GM23248 (cell line): Measurements from ENCODE around the gene SHISA5. TPM values are rescaled to one million over a fixed set of nuclear protein-coding genes. Genes with fewer than 3 reads are reported as not detected.
"Not testable (repeated sequence)": the region's sequence is repeated elsewhere in the genome, so short reads cannot be mapped to it uniquely, and the experiment has no call there.

ENCODE experiments used
- DNase-seq: peaks from one replicate; pipeline ENCODE4 v3.0.0-alpha.2; 2015
- H2AFZ ChIP-seq: fragments of 200-600 bp; sonication (generic); 2 replicates; pipeline ENCODE4 v1.6.1; 2016; ENCODE audit warnings: antibody characterized with exemption
- H3F3A ChIP-seq: fragments of 200-600 bp; sonication (generic); 2 replicates; pipeline ENCODE4 v1.6.1; 2016; ENCODE audit warnings: mild to moderate bottlenecking, antibody characterized with exemption, mixed run types; ENCODE audit not compliant: insufficient read depth
- H3K27ac ChIP-seq: fragments of 200-600 bp; sonication (generic); 2 replicates; pipeline ENCODE4 v1.5.1; 2016; ENCODE audit warnings: mild to moderate bottlenecking
- H3K27me3 ChIP-seq: fragments of 200-600 bp; sonication (generic); replicated peaks from 2 replicates; pipeline ENCODE4 v1.6.1; 2016; ENCODE audit warnings: mild to moderate bottlenecking; ENCODE audit not compliant: insufficient read depth
- H3K36me3 ChIP-seq: fragments of 200-600 bp; sonication (generic); 2 replicates; pipeline ENCODE4 v1.6.1; 2016; ENCODE audit warnings: low read depth, mild to moderate bottlenecking
- H3K4me1 ChIP-seq: fragments of 200-600 bp; sonication (generic); 2 replicates; pipeline ENCODE4 v1.6.1; 2016; ENCODE audit warnings: mild to moderate bottlenecking; ENCODE audit not compliant: insufficient read depth
- H3K4me2 ChIP-seq: fragments of 200-600 bp; sonication (generic); one replicate; pipeline ENCODE4 v1.6.1; 2016; ENCODE audit warnings: mild to moderate bottlenecking; ENCODE audit not compliant: unreplicated experiment
- H3K4me3 ChIP-seq: fragments of 200-600 bp; sonication (generic); 2 replicates; pipeline ENCODE4 v1.5.1; 2016; ENCODE audit warnings: mild to moderate bottlenecking
- H3K79me2 ChIP-seq: fragments of 200-600 bp; sonication (generic); 2 replicates; pipeline ENCODE4 v1.6.1; 2016; ENCODE audit warnings: mild to moderate bottlenecking; ENCODE audit not compliant: insufficient read depth
- H3K9ac ChIP-seq: fragments of 200-600 bp; sonication (generic); 2 replicates; pipeline ENCODE4 v1.6.1; 2016; ENCODE audit warnings: mild to moderate bottlenecking
- H3K9me2 ChIP-seq: fragments of 200-600 bp; sonication (generic); 2 replicates; pipeline ENCODE4 v1.6.1; 2016; ENCODE audit warnings: mixed run types, mild to moderate bottlenecking, moderate library complexity; ENCODE audit not compliant: insufficient read depth
- H3K9me3 ChIP-seq: fragments of 200-600 bp; sonication (generic); one replicate; pipeline ENCODE4 v1.6.1; 2017; ENCODE audit warnings: low read depth
- H4K20me1 ChIP-seq: fragments of 200-600 bp; sonication (generic); 2 replicates; pipeline ENCODE4 v1.6.0; 2016; ENCODE audit not compliant: insufficient read depth
- EZH2 ChIP-seq: fragments of 200-600 bp; sonication (generic); IDR thresholded peaks from 2 replicates; pipeline ENCODE4 v1.6.1; 2018; ENCODE audit warnings: antibody characterized with exemption, mild to moderate bottlenecking; ENCODE audit not compliant: insufficient read depth, poor library complexity, severe bottlenecking
- EZH2phosphoT487 ChIP-seq: fragments of 200-600 bp; sonication (generic); IDR thresholded peaks from 2 replicates; pipeline ENCODE4 v1.6.1; 2018; ENCODE audit warnings: antibody characterized with exemption, moderate library complexity, mild to moderate bottlenecking, low read depth; ENCODE audit not compliant: insufficient read depth
- WGBS, 2 experiments: methylation state at CpG; one replicate each; pipeline ENCODE4 v1.1.6; 2015 to 2017; ENCODE audit warnings: low lambda C conversion rate in 2 of 2, low coverage in 1 of 2; ENCODE audit errors: missing lambda C conversion rate in 2 of 2; 5-methylcytosine and 5-hydroxymethylcytosine counted together
- in situ Hi-C: fragments of 300-500 bp; cut with MboI; formaldehyde crosslinking; loops from 2 replicates; pipeline ENCODE4 v1.15.0; 2020
- polyA plus RNA-seq: library from polyadenylated mRNA; unstranded; fragments of >200 nt; fragmentation: Nextera tagmentation; extraction: Ambion mirVana; gene quantifications from 2 replicates; pipeline ENCODE4 v1.2.1, GENCODE V29; 2016
- total RNA-seq: library from RNA; depleted of rRNA; stranded (reverse); fragments of >200 nt; shearing (Covaris generic); gene quantifications from 2 replicates; pipeline ENCODE4 v1.2.3, GENCODE V29; 2014

The SHISA5 gene
- total and polyA plus RNA-seq, 2 experiments from 2014 or later = 153 to 215 TPM

GRCh38 chr3:48500656-48501055 lies 3.3 kb downstream of the SHISA5 start:
- WGBS, 2 experiments = 100% methylated on average over 5 of the region's 5 CpGs
- H3K4me1 ChIP-seq = peaks cover 8% of the 10 kb centered on the region
- no peak overlapping the region for H3K4me3 ChIP-seq
- TF ChIP-seq EZH2 = no peak
- no peak for TF ChIP-seq EZH2phosphoT487
- no peak for DNase-seq
- in situ Hi-C loops = no loop called here
- H3K4me2 ChIP-seq = no peak overlapping the region
- H2AFZ ChIP-seq = no peak overlapping the region
- H3K27ac ChIP-seq = no peak overlapping the region
- no peaks in the 10 kb centered on the region for H3K9me2 ChIP-seq
- no peaks in the 10 kb centered on the region; the same call in 1 of the 2 replicates for H3K36me3 ChIP-seq
- H3K9ac ChIP-seq = no peak overlapping the region
- no peaks in the 10 kb centered on the region for H3K27me3 ChIP-seq
- H3F3A ChIP-seq = no peaks in the 10 kb centered on the region
- H4K20me1 ChIP-seq = no peaks in the 10 kb centered on the region
- no peaks in the 10 kb centered on the region for H3K9me3 ChIP-seq
- peaks cover 18% of the 10 kb centered on the region for H3K79me2 ChIP-seq

GRCh38 chr3:48493203-48493501 lies 10.8 kb downstream of the SHISA5 start:
- no peak overlapping the region for H2AFZ ChIP-seq

GRCh38 chr3:48492461-48493202 lies 11.3 kb downstream of the SHISA5 start:
- TF ChIP-seq EZH2phosphoT487 (no peak), EZH2 (no peak)
- no peaks in the 10 kb centered on the region for H3K9me3 ChIP-seq
- no peaks in the 10 kb centered on the region for H3K27me3 ChIP-seq
- H4K20me1 ChIP-seq = no peaks in the 10 kb centered on the region
- no peak overlapping the region for H3K4me3 ChIP-seq
- no peak overlapping the region for H2AFZ ChIP-seq
- H3K27ac ChIP-seq = no peak overlapping the region
- WGBS, 2 experiments = 86% methylated on average over 7 of the region's 7 CpGs
- no peaks in the 10 kb centered on the region for H3K9me2 ChIP-seq
- H3K79me2 ChIP-seq = no peaks in the 10 kb centered on the region
- peaks cover 6% of the 10 kb centered on the region for H3K36me3 ChIP-seq
- H3K4me1 ChIP-seq = no peaks in the 10 kb centered on the region
- no peak overlapping the region for H3K9ac ChIP-seq
- in situ Hi-C loops = no loop called here
- DNase-seq = no peak
- H3F3A ChIP-seq = no peaks in the 10 kb centered on the region
- H3K4me2 ChIP-seq = no peak overlapping the region

More at GRCh38 chr3:48493203-48493501, 10.8 kb downstream of the SHISA5 start:
- TF ChIP-seq EZH2phosphoT487 (no peak), EZH2 (no peak)
- no peaks in the 10 kb centered on the region for H3K4me1 ChIP-seq
- no peak overlapping the region for H3K4me3 ChIP-seq
- H3K27me3 ChIP-seq = no peaks in the 10 kb centered on the region
- DNase-seq = no peak
- no peaks in the 10 kb centered on the region for H3F3A ChIP-seq
- no peak overlapping the region for H3K4me2 ChIP-seq
- H3K9me3 ChIP-seq = no peaks in the 10 kb centered on the region
- no peaks in the 10 kb centered on the region for H3K9me2 ChIP-seq
- H3K27ac ChIP-seq = no peak overlapping the region
- no peaks in the 10 kb centered on the region for H3K79me2 ChIP-seq
- H4K20me1 ChIP-seq = no peaks in the 10 kb centered on the region
- in situ Hi-C loops = no loop called here
- 91 to 95% methylated on average over 3 of the region's 3 CpGs for WGBS, 2 experiments
- H3K9ac ChIP-seq = no peak overlapping the region
- H3K36me3 ChIP-seq = peaks cover 6% of the 10 kb centered on the region

- no peak overlapping the region for H3K9ac ChIP-seq
- H3F3A ChIP-seq = no peaks in the 10 kb centered on the region
- 85 to 93% methylated on average over 5 of the region's 5 CpGs for WGBS, 2 experiments
- no peak overlapping the region for H3K4me2 ChIP-seq
- no peaks in the 10 kb centered on the region for H3K4me1 ChIP-seq
- in situ Hi-C loops = no loop called here
- no peak overlapping the region for H3K4me3 ChIP-seq
- H3K9me2 ChIP-seq = no peaks in the 10 kb centered on the region
- DNase-seq = no peak
- no peak overlapping the region for H2AFZ ChIP-seq
- H3K9me3 ChIP-seq = no peaks in the 10 kb centered on the region
- H3K27ac ChIP-seq = no peak overlapping the region
- no peaks in the 10 kb centered on the region for H3K79me2 ChIP-seq
- TF ChIP-seq EZH2phosphoT487 (no peak), EZH2 (no peak)
- H3K27me3 ChIP-seq = no peaks in the 10 kb centered on the region
- no peaks in the 10 kb centered on the region for H4K20me1 ChIP-seq
- H3K36me3 ChIP-seq = no peaks in the 10 kb centered on the region
Measured at GRCh38 chr3:48486952-48487351, 17.0 kb downstream of the SHISA5 start.

GRCh38 chr3:48482822-48483221 lies 21.2 kb downstream of the SHISA5 start:
- H3K4me2 ChIP-seq, DNase-seq, H3K36me3 ChIP-seq, H2AFZ ChIP-seq, H3K4me1 ChIP-seq, H4K20me1 ChIP-seq, H3K9me2 ChIP-seq, H3K79me2 ChIP-seq, H3F3A ChIP-seq, H3K27ac ChIP-seq, H3K4me3 ChIP-seq, H3K9ac ChIP-seq, H3K27me3 ChIP-seq, H3K9me3 ChIP-seq, in situ Hi-C loops: not testable (repeated sequence)
- WGBS, 2 experiments = 98 to 99% methylated on average over 6 of the region's 6 CpGs

GRCh38 chr3:48480891-48481290 lies 23.1 kb downstream of the SHISA5 start:
- H3K9ac ChIP-seq, H3K9me2 ChIP-seq, in situ Hi-C loops, H3K9me3 ChIP-seq, H3K4me1 ChIP-seq, DNase-seq, H3K27me3 ChIP-seq, H3K4me2 ChIP-seq, H3K27ac ChIP-seq, H3K36me3 ChIP-seq, H2AFZ ChIP-seq, H3K79me2 ChIP-seq, H4K20me1 ChIP-seq, H3F3A ChIP-seq, H3K4me3 ChIP-seq: not testable (repeated sequence)
- WGBS, 2 experiments = 95% methylated on average over 11 of the region's 11 CpGs
